HG03139 (cell line): ENCODE results near the gene TRAF2.

Source experiments
- ATAC-seq: cut with Tn5 transposase; IDR thresholded peaks from one replicate; pipeline ENCODE4 v1.9.1; 2021; ENCODE audit not compliant: unreplicated experiment

Gene TRAF2

GRCh38 chr9:136846376-136847087, 39.8 kb upstream of the TRAF2 start:
- no peak for ATAC-seq

GRCh38 chr9:136847088-136847825, 39.1 kb upstream of the TRAF2 start:
- no peak for ATAC-seq

GRCh38 chr9:136847826-136848392, 38.4 kb upstream of the TRAF2 start:
- no peak for ATAC-seq

GRCh38 chr9:136848393-136849037, 37.8 kb upstream of the TRAF2 start:
- no peak for ATAC-seq

GRCh38 chr9:136849038-136849959, 37.0 kb upstream of the TRAF2 start, which contains the start of gene PHPT1:
Gene PHPT1 (plus strand): TSS chr9:136849409. CDS start chr9:136849431, 22 bp downstream.
- ATAC-seq = peak; percentile 79

GRCh38 chr9:136849960-136850865, 36.1 kb upstream of the TRAF2 start:
- ATAC-seq = no peak

- no peak for ATAC-seq
Measured at GRCh38 chr9:136850866-136851775, 35.2 kb upstream of the TRAF2 start.

GRCh38 chr9:136851941-136852663, 34.2 kb upstream of the TRAF2 start, which contains the start of gene MAMDC4:
Gene MAMDC4 (plus strand): TSS chr9:136852346. CDS start chr9:136852417, 71 bp downstream.
- no peak for ATAC-seq

- ATAC-seq = no peak
Measured at GRCh38 chr9:136852664-136853595, 33.4 kb upstream of the TRAF2 start.

- ATAC-seq = no peak
Measured at GRCh38 chr9:136853596-136854112, 32.7 kb upstream of the TRAF2 start.

GRCh38 chr9:136854113-136854841, 32.0 kb upstream of the TRAF2 start:
- no peak for ATAC-seq

GRCh38 chr9:136854842-136855460, 31.4 kb upstream of the TRAF2 start:
- no peak for ATAC-seq

GRCh38 chr9:136855461-136856078, 30.7 kb upstream of the TRAF2 start:
- no peak for ATAC-seq

GRCh38 chr9:136856079-136856476, 30.2 kb upstream of the TRAF2 start:
- ATAC-seq = no peak
